HPDE6-E6E7 (cell line): ENCODE data around the gene PRR5L.
"Not testable (repeated sequence)": the region's sequence is repeated elsewhere in the genome, so short reads cannot be mapped to it uniquely, and the experiment has no call there.

ENCODE experiments used
- DNase-seq: peaks from one replicate; pipeline ENCODE4 v3.0.0; 2011; ENCODE audit warnings: missing footprints; ENCODE audit errors: extremely low spot score

The PRR5L gene

GRCh38 chr11:36498721-36499120, 202.6 kb downstream of the PRR5L start:
- no peak for DNase-seq

GRCh38 chr11:36499315-36499714, 203.2 kb downstream of the PRR5L start:
- DNase-seq: no peak

- DNase-seq: peak; percentile 73
Observed at GRCh38 chr11:36500315-36500721, 204.2 kb downstream of the PRR5L start.

- DNase-seq: no peak
Observed at GRCh38 chr11:36501236-36501635, 205.1 kb downstream of the PRR5L start.

- no peak for DNase-seq
Observed at GRCh38 chr11:36507824-36508489, 211.9 kb downstream of the PRR5L start.

GRCh38 chr11:36508743-36509142, 212.7 kb downstream of the PRR5L start:
- DNase-seq: no peak

- no peak for DNase-seq
Observed at GRCh38 chr11:36509201-36509639, 213.1 kb downstream of the PRR5L start.

GRCh38 chr11:36509694-36510593, 213.9 kb downstream of the PRR5L start, which contains the start of gene TRAF6:
TRAF6 (minus strand) TSS chr11:36510272; CDS start chr11:36501515, 8,757 bp downstream.
- DNase-seq: peak; percentile 67

- no peak for DNase-seq
Observed at GRCh38 chr11:36510594-36510942, 214.5 kb downstream of the PRR5L start.

GRCh38 chr11:36511062-36511461, 215.0 kb downstream of the PRR5L start:
- DNase-seq: not testable (repeated sequence)

GRCh38 chr11:36512016-36512415, 215.9 kb downstream of the PRR5L start:
- DNase-seq: no peak

- DNase-seq: no peak
Observed at GRCh38 chr11:36513965-36514364, 217.9 kb downstream of the PRR5L start.
